NT2/D1 (cell line): ENCODE results near the gene ZBTB16.

Source experiments
- DNase-seq: peaks from one replicate; pipeline ENCODE4 v3.0.0-alpha.2; 2011; ENCODE audit warnings: low read depth, low spot score
- H3K27me3 ChIP-seq: 2 replicates; pipeline ENCODE4 v1.6.0; 2011; ENCODE audit warnings: mild to moderate bottlenecking; ENCODE audit not compliant: insufficient read length, insufficient read depth
- H3K36me3 ChIP-seq: 2 replicates; pipeline ENCODE4 v1.6.1; 2011; ENCODE audit warnings: mild to moderate bottlenecking, low read length, mixed read lengths; ENCODE audit not compliant: insufficient read depth, insufficient read length
- H3K4me1 ChIP-seq: 2 replicates; pipeline ENCODE4 v1.5.1; 2011; ENCODE audit not compliant: insufficient read depth, insufficient read length
- H3K4me3 ChIP-seq: 2 replicates; pipeline ENCODE4 v1.5.1; 2011; ENCODE audit warnings: low read depth; ENCODE audit not compliant: insufficient read length
- H3K9ac ChIP-seq: 2 replicates; pipeline ENCODE4 v1.6.0; 2011; ENCODE audit warnings: low read depth; ENCODE audit not compliant: insufficient read length
- H3K9me3 ChIP-seq: 2 replicates; pipeline ENCODE4 v1.5.1; 2011; ENCODE audit warnings: mild to moderate bottlenecking, low read length; ENCODE audit not compliant: insufficient read depth
- SUZ12 ChIP-seq: IDR thresholded peaks from 2 replicates; pipeline ENCODE4 v1.6.1; 2011; ENCODE audit not compliant: insufficient read length, insufficient read depth; ENCODE audit errors: extremely low read depth
- YY1 ChIP-seq: IDR thresholded peaks from 2 replicates; pipeline ENCODE4 v1.6.1; 2011; ENCODE audit not compliant: insufficient read length, insufficient read depth
- ZNF274 ChIP-seq: IDR thresholded peaks from 2 replicates; pipeline ENCODE4 v1.6.1; 2011; ENCODE audit warnings: mild to moderate bottlenecking, low read depth, low read length

Gene ZBTB16

GRCh38 chr11:114099392-114100178 is 40.1 kb downstream of the ZBTB16 start:
- Histone ChIP-seq H3K27me3 (no peaks in the 10 kb centered on the region), H3K4me1 (no peaks in the 10 kb centered on the region), H3K4me3 (no peak overlapping the region), H3K36me3 (no peaks in the 10 kb centered on the region), H3K9ac (no peak overlapping the region), H3K9me3 (no peaks in the 10 kb centered on the region)
- no peak for DNase-seq
- no peak for TF ChIP-seq ZNF274
- no peak for TF ChIP-seq SUZ12
- no peak for TF ChIP-seq YY1

GRCh38 chr11:114102993-114103896 is 43.7 kb downstream of the ZBTB16 start:
- Histone ChIP-seq H3K9me3 (no peaks in the 10 kb centered on the region), H3K36me3 (no peaks in the 10 kb centered on the region), H3K4me3 (no peak overlapping the region), H3K9ac (no peak overlapping the region), H3K4me1 (no peaks in the 10 kb centered on the region), H3K27me3 (no peaks in the 10 kb centered on the region)
- TF ChIP-seq SUZ12 (no peak), ZNF274 (no peak), YY1 (no peak)
- DNase-seq: no peak

- H3K4me1 ChIP-seq: no peaks in the 10 kb centered on the region
- DNase-seq: no peak
- H3K27me3 ChIP-seq: no peaks in the 10 kb centered on the region
- no peaks in the 10 kb centered on the region for H3K36me3 ChIP-seq
- no peak for TF ChIP-seq SUZ12
- TF ChIP-seq YY1: no peak
- no peak for TF ChIP-seq ZNF274
- no peak overlapping the region for H3K9ac ChIP-seq
- no peaks in the 10 kb centered on the region for H3K9me3 ChIP-seq
- no peak overlapping the region for H3K4me3 ChIP-seq
These were observed 46.1 kb downstream of the ZBTB16 start for GRCh38 chr11:114105611-114106010.

- Histone ChIP-seq H3K36me3 (no peaks in the 10 kb centered on the region), H3K27me3 (no peaks in the 10 kb centered on the region), H3K4me1 (no peaks in the 10 kb centered on the region), H3K9ac (no peak overlapping the region), H3K9me3 (no peaks in the 10 kb centered on the region), H3K4me3 (no peak overlapping the region)
- TF ChIP-seq SUZ12 (no peak), ZNF274 (no peak), YY1 (no peak)
- no peak for DNase-seq
These were observed 46.5 kb downstream of the ZBTB16 start for GRCh38 chr11:114106047-114106446.

- TF ChIP-seq ZNF274 (no peak), SUZ12 (no peak), YY1 (no peak)
- no peaks in the 10 kb centered on the region for H3K36me3 ChIP-seq
- no peaks in the 10 kb centered on the region for H3K4me1 ChIP-seq
These were observed 47.5 kb downstream of the ZBTB16 start for GRCh38 chr11:114106986-114107385.

GRCh38 chr11:114108501-114109205 is 49.1 kb downstream of the ZBTB16 start:
- no peaks in the 10 kb centered on the region for H3K36me3 ChIP-seq
- H3K4me3 ChIP-seq: no peak overlapping the region
- DNase-seq: no peak
- H3K9ac ChIP-seq: no peak overlapping the region
- no peaks in the 10 kb centered on the region for H3K4me1 ChIP-seq
- TF ChIP-seq SUZ12: no peak
- no peak for TF ChIP-seq YY1
- TF ChIP-seq ZNF274: no peak
- H3K27me3 ChIP-seq: no peaks in the 10 kb centered on the region
- H3K9me3 ChIP-seq: no peaks in the 10 kb centered on the region

More at GRCh38 chr11:114106986-114107385, 47.5 kb downstream of the ZBTB16 start:
- Histone ChIP-seq H3K27me3 (no peaks in the 10 kb centered on the region), H3K4me3 (no peak overlapping the region), H3K9ac (no peak overlapping the region), H3K9me3 (no peaks in the 10 kb centered on the region)
- no peak for DNase-seq
